Smooth muscle cell (in vitro differentiated cells): ENCODE results near the gene IL17D. TPM values are rescaled to one million over a fixed set of nuclear protein-coding genes. Genes with fewer than 3 reads are reported as not detected.
"Not testable (repeated sequence)": the region's sequence is repeated elsewhere in the genome, so short reads cannot be mapped to it uniquely, and the experiment has no call there.

ENCODE experiments used
- DNase-seq: peaks from one replicate; lab custom pipeline; 2025; ENCODE audit not compliant: unreplicated experiment; lab: John Stamatoyannopoulos, UW
- H2AFZ ChIP-seq: fragments of 200-600 bp; sonication (generic); 2 replicates; pipeline ENCODE4 v1.6.0; 2016; ENCODE audit warnings: antibody characterized with exemption, low read depth, mild to moderate bottlenecking
- H3F3A ChIP-seq: fragments of 200-600 bp; sonication (generic); 2 replicates; pipeline ENCODE4 v1.6.0; 2017; ENCODE audit warnings: antibody characterized with exemption, low read depth
- H3K27ac ChIP-seq: fragments of 200-600 bp; sonication (generic); 2 replicates; pipeline ENCODE4 v1.5.1; 2016; ENCODE audit warnings: low read depth, mild to moderate bottlenecking
- H3K27me3 ChIP-seq: fragments of 200-600 bp; sonication (generic); 2 replicates; pipeline ENCODE4 v1.6.1; 2016; ENCODE audit warnings: low read depth, mild to moderate bottlenecking
- H3K36me3 ChIP-seq: fragments of 200-600 bp; sonication (generic); 2 replicates; pipeline ENCODE4 v1.5.1; 2016; ENCODE audit warnings: low read depth
- H3K4me1 ChIP-seq: fragments of 200-600 bp; sonication (generic); 2 replicates; pipeline ENCODE4 v1.5.1; 2016; ENCODE audit warnings: low read depth
- H3K4me2 ChIP-seq: fragments of 200-600 bp; sonication (generic); 2 replicates; pipeline ENCODE4 v1.6.0; 2016; ENCODE audit warnings: mild to moderate bottlenecking
- H3K4me3 ChIP-seq: fragments of 200-600 bp; sonication (generic); 2 replicates; pipeline ENCODE4 v1.5.1; 2016; ENCODE audit warnings: mild to moderate bottlenecking
- H3K79me2 ChIP-seq: fragments of 200-600 bp; sonication (generic); 2 replicates; pipeline ENCODE4 v1.6.0; 2016; ENCODE audit warnings: low read depth, mild to moderate bottlenecking
- H3K9ac ChIP-seq: fragments of 200-600 bp; sonication (generic); 2 replicates; pipeline ENCODE4 v1.6.0; 2016; ENCODE audit warnings: low read depth
- H3K9me3 ChIP-seq: fragments of 200-600 bp; sonication (generic); replicated peaks from 2 replicates; pipeline ENCODE4 v1.5.1; 2016; ENCODE audit warnings: low read depth
- H4K20me1 ChIP-seq: fragments of 200-600 bp; sonication (generic); 2 replicates; pipeline ENCODE4 v1.6.0; 2016; ENCODE audit warnings: low read depth
- CTCF ChIP-seq: fragments of 200-600 bp; sonication (generic); IDR thresholded peaks from 2 replicates; pipeline ENCODE4 v1.5.1; 2017; ENCODE audit warnings: borderline replicate concordance, mild to moderate bottlenecking, antibody characterized with exemption; ENCODE audit not compliant: insufficient read depth, poor library complexity, severe bottlenecking
- WGBS: methylation state at CpG from one replicate; pipeline ENCODE4 v1.1.7; 2016; ENCODE audit warnings: low lambda C conversion rate; 5-methylcytosine and 5-hydroxymethylcytosine counted together
- polyA plus RNA-seq: library from polyadenylated mRNA; unstranded; fragments of >200 nt; fragmentation: Nextera tagmentation; extraction: Ambion mirVana; gene quantifications from 2 replicates; pipeline ENCODE4 v1.2.1, GENCODE V29; 2016
- total RNA-seq: library from RNA; depleted of rRNA; stranded (reverse); fragments of >200 nt; gene quantifications from 2 replicates; pipeline ENCODE4 v1.2.3, GENCODE V29; 2014

Gene IL17D
- total and polyA plus RNA-seq, 2 experiments from 2014 or later = 4.1 to 7.0 TPM

GRCh38 chr13:20729633-20730585 is 26.4 kb downstream of the IL17D start:
- H3K9me3 ChIP-seq = no peaks in the 10 kb centered on the region
- no peak overlapping the region for H3K4me3 ChIP-seq
- no peaks in the 10 kb centered on the region for H3K4me1 ChIP-seq
- no peak for DNase-seq
- no peaks in the 10 kb centered on the region for H4K20me1 ChIP-seq
- H2AFZ ChIP-seq = no peak overlapping the region
- H3K79me2 ChIP-seq = no peaks in the 10 kb centered on the region
- no peaks in the 10 kb centered on the region for H3K36me3 ChIP-seq
- H3F3A ChIP-seq = no peaks in the 10 kb centered on the region
- H3K4me2 ChIP-seq = no peak overlapping the region
- no peak for TF ChIP-seq CTCF
- no peak overlapping the region for H3K27ac ChIP-seq
- WGBS = 94% methylated on average over 33 of the region's 33 CpGs
- no peak overlapping the region for H3K9ac ChIP-seq
- H3K27me3 ChIP-seq = no peaks in the 10 kb centered on the region

GRCh38 chr13:20738616-20739015 is 35.1 kb downstream of the IL17D start:
- Histone ChIP-seq H3K9me3 (no peaks in the 10 kb centered on the region), H3K4me2 (no peak overlapping the region), H4K20me1 (no peaks in the 10 kb centered on the region), H3F3A (no peaks in the 10 kb centered on the region), H3K79me2 (no peaks in the 10 kb centered on the region), H3K27me3 (no peaks in the 10 kb centered on the region), H3K9ac (no peak overlapping the region), H3K27ac (no peak overlapping the region), H3K4me3 (no peak overlapping the region), H3K4me1 (no peaks in the 10 kb centered on the region), H3K36me3 (no peaks in the 10 kb centered on the region), H2AFZ (no peak overlapping the region)
- WGBS = 92% methylated on average over 6 of the region's 6 CpGs
- no peak for DNase-seq
- TF ChIP-seq CTCF = no peak

GRCh38 chr13:20740021-20740420 is 36.5 kb downstream of the IL17D start:
- Histone ChIP-seq H4K20me1 (no peaks in the 10 kb centered on the region), H3K4me3 (no peak overlapping the region), H3K27ac (no peak overlapping the region), H3K9ac (no peak overlapping the region), H3K4me2 (no peak overlapping the region), H3K4me1 (no peaks in the 10 kb centered on the region), H3K27me3 (no peaks in the 10 kb centered on the region), H2AFZ (no peak overlapping the region), H3K36me3 (no peaks in the 10 kb centered on the region), H3F3A (no peaks in the 10 kb centered on the region), H3K9me3 (no peaks in the 10 kb centered on the region), H3K79me2 (no peaks in the 10 kb centered on the region)
- TF ChIP-seq CTCF = no peak
- no peak for DNase-seq
- 96% methylated on average over 9 of the region's 22 CpGs for WGBS

DNA sequence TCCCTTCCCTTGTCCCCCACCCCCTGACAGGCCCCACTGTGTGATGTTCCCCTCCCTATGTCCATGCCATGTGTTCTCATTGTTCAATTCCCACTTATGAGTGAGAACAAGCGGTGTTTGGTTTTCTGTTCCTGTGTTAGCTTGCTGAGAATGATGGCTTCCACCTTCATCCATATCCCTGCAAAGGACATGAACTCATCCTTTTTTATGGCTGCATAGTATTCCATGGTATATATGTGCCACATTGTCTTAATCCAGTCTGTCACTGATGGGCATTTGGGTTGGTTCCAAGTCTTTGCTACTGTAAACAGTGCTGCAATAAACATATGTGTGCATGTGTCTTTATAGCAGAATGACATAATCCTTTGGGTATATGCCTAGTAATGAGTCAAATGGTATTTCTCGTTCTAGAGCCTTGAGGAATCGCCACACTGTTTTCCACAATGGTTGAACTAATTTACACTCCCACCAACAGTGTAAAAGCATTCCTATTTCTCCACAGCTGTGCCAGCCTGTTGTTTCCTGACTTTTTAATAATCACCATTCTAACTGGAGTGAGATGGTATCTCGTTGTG is 40.4 kb downstream of the IL17D start:
- H3K36me3 ChIP-seq, H3K79me2 ChIP-seq, H3K9ac ChIP-seq, H3K4me2 ChIP-seq, H3K27ac ChIP-seq, H2AFZ ChIP-seq, H3K27me3 ChIP-seq, H3F3A ChIP-seq, H3K9me3 ChIP-seq, H4K20me1 ChIP-seq, H3K4me3 ChIP-seq, H3K4me1 ChIP-seq, DNase-seq: not testable (repeated sequence)
- 95% methylated on average over 4 of the region's 4 CpGs for WGBS
